H1 (cell line): Measurements from ENCODE around the gene CCNA2. TPM values are rescaled to one million over a fixed set of nuclear protein-coding genes. Genes with fewer than 3 reads are reported as not detected.

ENCODE experiments used
- ATF3 ChIP-seq: IDR thresholded peaks from 2 replicates; pipeline ENCODE4 v1.6.1; 2011; ENCODE audit warnings: low read depth, mild to moderate bottlenecking, low read length; ENCODE audit not compliant: insufficient read depth
- CHD7 ChIP-seq: fragments of 300-600 bp; sonication (generic); IDR thresholded peaks from 2 replicates; pipeline ENCODE4 v1.7.1; 2012; ENCODE audit warnings: low read length, moderate library complexity, mild to moderate bottlenecking, inconsistent platforms; ENCODE audit not compliant: insufficient replicate concordance
- JUND ChIP-seq: IDR thresholded peaks from 2 replicates; pipeline ENCODE4 v1.6.1; 2011; ENCODE audit warnings: mild to moderate bottlenecking, improper control_type of control experiment, low read length
- NRF1 ChIP-seq: IDR thresholded peaks from 2 replicates; pipeline ENCODE4 v1.6.1; 2011; ENCODE audit warnings: mild to moderate bottlenecking, low read depth, low read length, improper control_type of control experiment
- POLR2A ChIP-seq, 2 experiments: IDR thresholded peaks; 1 replicate in 1 of 2; 2 replicates in 1 of 2; pipeline ENCODE4 v1.6.1; 2011; ENCODE audit warnings: low read depth in 2 of 2, low read length in 2 of 2, mild to moderate bottlenecking in 2 of 2; ENCODE audit errors: control extremely low read depth in 1 of 2
- SIX5 ChIP-seq: IDR thresholded peaks from 2 replicates; pipeline ENCODE4 v1.6.1; 2011; ENCODE audit warnings: mild to moderate bottlenecking, low read depth, low read length
- SP2 ChIP-seq: IDR thresholded peaks from 2 replicates; pipeline ENCODE4 v1.6.1; 2012; ENCODE audit warnings: mild to moderate bottlenecking, low read length, inconsistent platforms
- SP4 ChIP-seq: IDR thresholded peaks from 2 replicates; pipeline ENCODE4 v1.6.1; 2012; ENCODE audit warnings: low read length, inconsistent platforms
- TAF1 ChIP-seq: IDR thresholded peaks from 2 replicates; pipeline ENCODE4 v1.6.1; 2011; ENCODE audit warnings: mild to moderate bottlenecking, low read depth, low read length
- TAF7 ChIP-seq: optimal IDR thresholded peaks from 2 replicates; pipeline ENCODE3; 2011; ENCODE audit warnings: low read depth, mild to moderate bottlenecking, inconsistent platforms, low read length, moderate library complexity, borderline replicate concordance
- TCF12 ChIP-seq: IDR thresholded peaks from 2 replicates; pipeline ENCODE4 v1.6.1; 2011; ENCODE audit warnings: low read depth, mild to moderate bottlenecking, low read length
- polyA plus RNA-seq, 7 experiments: library from polyadenylated mRNA; depleted of rRNA in 3 of 7; stranded (reverse) in 5 of 7; unstranded in 2 of 7; fragments of >200 nt in 5 of 7; fragments of 200-250 nt in 2 of 7; gene quantifications; 1 replicate in 5 of 7; 2 replicates in 1 of 7; 4 replicates in 1 of 7; pipeline versions ENCODE4 v1.2.1 to v1.2.3, GENCODE V29; 2011 to 2013; ENCODE audit warnings: missing spikeins in 2 of 7, mixed read lengths in 2 of 7
- total RNA-seq: library from RNA; stranded (reverse); fragmentation: NEBNext Ultra II Directional; extraction: Animal tissue kit (Norgen Biotek cat#: 25700); gene quantifications from 2 replicates; pipeline ENCODE4 v1.2.1, GENCODE V29; 2021
- TF ChIP-seq, protein P1 (sequence below): IDR thresholded peaks from 2 replicates; pipeline ENCODE4 v1.6.1; 2011; ENCODE audit warnings: low read length, improper control_type of control experiment

CCNA2 gene
- total and polyA plus RNA-seq, 2 of the 8 experiments (the other 6 are each of a cell fraction or from before 2014, with no cell fraction given), result 42.1 to 98.6 TPM

DNA sequence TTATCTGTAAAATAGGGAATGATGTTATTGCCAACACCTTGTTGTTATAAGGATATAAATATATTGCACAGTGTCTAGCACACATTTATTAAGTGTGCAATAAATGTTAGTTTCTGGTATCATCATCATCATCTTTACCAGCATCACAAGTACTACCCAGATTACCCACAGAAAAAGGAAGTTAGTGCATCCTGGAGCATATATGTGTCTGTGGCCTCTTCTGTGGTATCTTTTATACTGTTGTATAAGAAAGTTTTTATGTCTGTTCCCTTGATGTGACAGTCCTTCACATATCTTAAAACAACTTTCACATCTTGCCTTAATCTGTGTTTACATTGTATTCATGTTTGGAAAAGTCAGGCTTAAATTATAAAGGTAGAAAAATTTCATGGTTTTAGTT, 12.6 kb downstream of the CCNA2 start (continued):
- TF ChIP-seq CHD7, result no peak
- no peak for TF ChIP-seq TCF12
- TF ChIP-seq SP2, result no peak
- no peak for TF ChIP-seq ATF3
- no peak for TF ChIP-seq JUND
- TF ChIP-seq TAF1, result no peak
- TF ChIP-seq, protein P1, sequence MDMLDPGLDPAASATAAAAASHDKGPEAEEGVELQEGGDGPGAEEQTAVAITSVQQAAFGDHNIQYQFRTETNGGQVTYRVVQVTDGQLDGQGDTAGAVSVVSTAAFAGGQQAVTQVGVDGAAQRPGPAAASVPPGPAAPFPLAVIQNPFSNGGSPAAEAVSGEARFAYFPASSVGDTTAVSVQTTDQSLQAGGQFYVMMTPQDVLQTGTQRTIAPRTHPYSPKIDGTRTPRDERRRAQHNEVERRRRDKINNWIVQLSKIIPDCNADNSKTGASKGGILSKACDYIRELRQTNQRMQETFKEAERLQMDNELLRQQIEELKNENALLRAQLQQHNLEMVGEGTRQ, result no peak
- TF ChIP-seq POLR2A (IDR thresholded peaks at IDR 0.05; ENCODE audit: control extremely low read depth in 1 of 2, low read depth in 2 of 2, low read length in 2 of 2), result no peak; a peak in 1 of 3 replicates
- TF ChIP-seq SP4, result no peak
- no peak for TF ChIP-seq NRF1
- no peak for TF ChIP-seq SIX5
- no peak for TF ChIP-seq TAF7
